Mammary epithelial cell (primary cell): ENCODE data around the gene CEACAM20.

Experiments used
- EZH2 ChIP-seq: IDR thresholded peaks from 2 replicates; pipeline ENCODE4 v1.6.1; 2012; ENCODE audit warnings: low read length, inconsistent platforms, borderline replicate concordance
- TF ChIP-seq, protein P1 (sequence below), 2 donors: IDR thresholded peaks in 1 of 2; conservative IDR thresholded peaks in 1 of 2; 2 replicates each; pipeline ENCODE4 v1.5.1; 2011 to 2012; ENCODE audit warnings: inconsistent platforms in 2 of 2, low read length in 2 of 2, mild to moderate bottlenecking in 2 of 2, control low read depth in 1 of 2, low read depth in 1 of 2; ENCODE audit not compliant: insufficient read depth in 1 of 2; ENCODE audit errors: extremely low read depth in 1 of 2

DNA sequence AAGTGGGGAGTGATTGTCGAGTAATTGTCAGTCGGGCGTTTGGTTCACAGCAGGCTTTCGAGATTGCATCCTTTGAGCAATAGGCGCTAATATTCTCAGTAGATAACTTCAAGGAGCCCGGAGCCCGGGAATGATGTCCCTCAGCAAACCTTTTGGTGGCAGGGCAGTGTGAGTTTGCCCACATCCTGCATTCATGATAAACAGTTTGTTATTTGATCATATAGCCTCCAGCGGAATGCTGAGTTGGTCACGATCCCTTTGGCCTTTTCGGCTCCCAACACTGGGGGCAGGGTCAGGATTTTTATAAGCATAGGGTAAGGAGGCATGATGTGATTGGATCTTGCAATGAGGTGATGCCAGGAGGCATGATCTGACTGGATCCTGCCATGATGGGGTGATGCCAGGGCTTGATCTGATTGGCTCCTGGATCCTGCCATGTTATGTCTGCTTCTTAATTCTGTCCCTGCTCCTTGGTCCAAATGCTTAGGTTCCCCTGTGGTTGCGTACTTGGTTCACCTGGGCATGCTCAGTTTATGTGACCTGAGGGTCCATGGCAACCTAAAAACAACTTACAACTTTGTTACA lies 45.7 kb upstream of the CEACAM20 start:
- TF ChIP-seq, protein P1, sequence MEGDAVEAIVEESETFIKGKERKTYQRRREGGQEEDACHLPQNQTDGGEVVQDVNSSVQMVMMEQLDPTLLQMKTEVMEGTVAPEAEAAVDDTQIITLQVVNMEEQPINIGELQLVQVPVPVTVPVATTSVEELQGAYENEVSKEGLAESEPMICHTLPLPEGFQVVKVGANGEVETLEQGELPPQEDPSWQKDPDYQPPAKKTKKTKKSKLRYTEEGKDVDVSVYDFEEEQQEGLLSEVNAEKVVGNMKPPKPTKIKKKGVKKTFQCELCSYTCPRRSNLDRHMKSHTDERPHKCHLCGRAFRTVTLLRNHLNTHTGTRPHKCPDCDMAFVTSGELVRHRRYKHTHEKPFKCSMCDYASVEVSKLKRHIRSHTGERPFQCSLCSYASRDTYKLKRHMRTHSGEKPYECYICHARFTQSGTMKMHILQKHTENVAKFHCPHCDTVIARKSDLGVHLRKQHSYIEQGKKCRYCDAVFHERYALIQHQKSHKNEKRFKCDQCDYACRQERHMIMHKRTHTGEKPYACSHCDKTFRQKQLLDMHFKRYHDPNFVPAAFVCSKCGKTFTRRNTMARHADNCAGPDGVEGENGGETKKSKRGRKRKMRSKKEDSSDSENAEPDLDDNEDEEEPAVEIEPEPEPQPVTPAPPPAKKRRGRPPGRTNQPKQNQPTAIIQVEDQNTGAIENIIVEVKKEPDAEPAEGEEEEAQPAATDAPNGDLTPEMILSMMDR (conservative IDR thresholded peaks at IDR 0.05 in 1 of 2, IDR thresholded peaks at IDR 0.05 in 1 of 2; ENCODE audit: extremely low read depth in 1 of 2, insufficient read depth in 1 of 2, low read depth in 1 of 2, low read length in 2 of 2), result no peak
- no peak for TF ChIP-seq EZH2
